ENCODE measurements around the gene FAM53B.

- no peak for TF ChIP-seq CTCF (IDR thresholded peaks at IDR 0.05)
- no peak for TF ChIP-seq POLR2A (IDR thresholded peaks at IDR 0.05)
Measured at GRCh38 chr10:124628676-124629021, 115.5 kb downstream of the FAM53B start.
